OCI-M2 (cell line): ENCODE data around the gene HECTD4.
"Not testable (repeated sequence)": the region's sequence is repeated elsewhere in the genome, so short reads cannot be mapped to it uniquely, and the experiment has no call there.

Source experiments
- DNase-seq: peaks from one replicate; lab custom pipeline; 2025; ENCODE audit not compliant: unreplicated experiment; lab: John Stamatoyannopoulos, UW

HECTD4 gene

DNA sequence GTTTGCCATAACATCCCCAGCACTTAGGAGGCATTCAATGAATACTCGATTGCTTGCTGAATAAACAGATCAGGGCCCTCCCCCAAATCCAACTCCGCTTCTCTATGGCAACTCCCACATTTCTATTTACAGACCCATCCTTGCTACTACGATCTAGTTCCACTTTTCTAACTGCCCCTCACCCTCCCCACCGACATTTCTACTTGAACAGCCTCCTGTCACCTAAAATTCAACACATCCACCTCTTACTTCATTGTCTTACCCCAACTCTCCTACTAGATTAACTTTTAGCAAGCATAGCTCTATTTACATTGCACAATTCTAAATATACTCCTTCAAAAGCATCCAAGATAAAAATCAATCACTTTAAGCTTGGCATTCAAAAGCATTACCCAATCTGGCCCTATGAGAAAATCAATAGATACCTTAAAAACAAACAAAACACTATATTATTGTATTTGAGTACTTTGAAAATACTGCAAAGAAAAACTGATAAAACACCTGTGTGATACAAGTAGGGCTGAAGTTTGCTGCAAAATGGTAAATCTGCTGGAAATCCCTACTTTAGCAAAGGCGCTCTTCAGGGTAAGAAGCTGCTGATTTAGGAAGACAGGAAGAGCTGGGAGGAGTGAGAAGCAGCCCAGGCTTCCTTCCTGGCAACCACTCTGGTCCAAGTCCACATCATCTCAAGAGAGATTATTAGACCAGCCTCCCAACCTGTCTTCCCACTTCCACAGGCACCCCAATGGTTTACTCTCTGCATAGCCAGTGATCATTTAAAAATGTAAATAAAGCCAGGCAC, 96.4 kb downstream of the HECTD4 start:
- no peak for DNase-seq

DNA sequence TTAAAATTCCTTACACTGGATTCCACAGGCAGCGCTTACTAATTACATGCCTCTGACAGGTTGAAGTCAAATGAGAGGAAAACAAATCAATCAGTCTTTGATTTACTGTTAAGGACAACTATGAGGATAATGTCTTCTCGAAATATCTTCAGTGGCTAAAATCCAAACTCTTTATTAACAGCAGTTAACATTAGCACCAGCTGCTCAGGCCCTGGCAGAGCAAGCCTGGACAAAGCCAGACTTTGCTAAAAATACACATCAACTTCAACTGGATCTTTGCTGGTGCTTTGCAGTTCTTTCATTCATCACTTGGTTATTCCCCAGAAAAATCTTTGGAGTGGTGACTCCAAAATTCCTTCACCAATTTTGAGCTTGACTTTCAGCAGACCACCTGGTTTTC, 98.7 kb downstream of the HECTD4 start:
- DNase-seq: no peak

GRCh38 chr12:112282920-112283319, 99.3 kb downstream of the HECTD4 start:
- DNase-seq: no peak

DNA sequence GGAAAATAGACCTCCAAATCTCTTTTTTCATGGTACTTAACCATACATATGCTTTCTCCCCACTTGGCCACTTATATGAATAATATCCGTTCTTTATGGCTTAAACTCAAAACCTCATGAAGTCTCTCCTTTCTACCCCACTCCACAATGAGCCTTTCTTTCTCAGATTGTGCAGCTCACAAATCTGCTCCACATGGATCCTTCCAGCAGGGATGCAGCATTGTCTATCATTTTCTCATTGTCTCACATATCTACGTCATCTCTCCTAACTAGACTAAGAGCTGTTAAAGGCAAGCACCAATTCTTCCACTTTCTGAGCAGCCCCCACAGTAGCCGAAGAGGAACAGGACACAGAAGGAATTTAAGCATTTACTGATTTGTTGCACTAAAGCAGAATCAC, 106.4 kb downstream of the HECTD4 start:
- DNase-seq: no peak

DNA sequence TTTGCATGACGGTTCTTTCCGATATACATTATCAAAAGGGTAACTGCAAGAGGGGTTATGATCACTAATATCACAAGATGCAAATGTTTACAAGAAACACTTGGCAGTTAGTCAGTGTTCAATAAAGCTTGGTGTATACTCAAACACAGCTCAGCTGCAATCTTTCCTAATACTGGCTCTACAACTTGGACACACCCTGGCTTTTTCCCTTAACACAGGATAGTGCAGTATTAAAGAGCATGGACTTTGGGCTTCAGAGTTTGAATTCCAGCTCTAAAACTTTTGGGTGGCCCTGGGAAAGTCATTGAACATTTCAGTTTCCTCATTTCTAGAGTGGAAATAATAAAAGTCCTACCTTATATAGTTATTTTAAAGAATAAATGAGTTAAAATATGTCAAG, 107.0 kb downstream of the HECTD4 start:
- no peak for DNase-seq

DNA sequence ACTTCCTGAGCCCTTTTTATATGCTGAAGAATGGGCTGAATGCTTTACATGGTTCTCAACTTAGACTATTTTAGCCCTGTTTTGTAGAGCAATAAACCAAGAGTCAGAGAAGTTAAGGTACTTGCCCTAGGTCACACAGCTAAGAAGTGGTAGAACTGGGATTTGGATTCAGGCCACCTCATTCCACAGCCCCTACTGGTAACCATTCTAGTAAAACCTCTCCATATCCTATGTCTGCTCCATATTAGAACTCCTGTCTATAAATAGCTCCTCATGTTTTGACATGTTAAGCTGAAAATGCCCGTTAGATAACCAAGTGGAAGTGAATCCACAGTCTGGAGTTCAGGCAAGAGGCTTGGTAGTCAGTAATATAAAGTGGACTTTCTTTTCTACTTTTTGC, 111.6 kb downstream of the HECTD4 start:
- DNase-seq: no peak

- no peak for DNase-seq
Observed at GRCh38 chr12:112266473-112266872, 115.8 kb downstream of the HECTD4 start.

DNA sequence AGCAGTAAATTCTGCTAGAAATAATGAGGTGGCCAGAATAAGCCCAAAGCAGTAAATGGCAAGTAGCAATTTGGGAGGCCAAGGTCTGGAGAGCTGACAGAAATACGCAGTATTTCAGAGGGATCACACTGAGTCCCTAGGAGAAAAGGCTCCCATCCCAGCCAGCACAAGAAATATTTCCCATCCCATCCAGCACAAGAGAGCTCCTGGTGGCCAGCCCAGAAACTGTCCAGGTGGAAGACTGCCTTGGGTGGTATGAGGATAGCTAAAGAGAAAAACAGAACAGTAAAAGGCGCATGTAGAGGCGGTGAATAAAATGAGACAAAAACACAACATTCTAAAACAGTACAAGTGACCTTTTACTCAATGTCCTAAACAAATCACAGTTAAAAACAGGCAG, 120.7 kb downstream of the HECTD4 start:
- no peak for DNase-seq

DNA sequence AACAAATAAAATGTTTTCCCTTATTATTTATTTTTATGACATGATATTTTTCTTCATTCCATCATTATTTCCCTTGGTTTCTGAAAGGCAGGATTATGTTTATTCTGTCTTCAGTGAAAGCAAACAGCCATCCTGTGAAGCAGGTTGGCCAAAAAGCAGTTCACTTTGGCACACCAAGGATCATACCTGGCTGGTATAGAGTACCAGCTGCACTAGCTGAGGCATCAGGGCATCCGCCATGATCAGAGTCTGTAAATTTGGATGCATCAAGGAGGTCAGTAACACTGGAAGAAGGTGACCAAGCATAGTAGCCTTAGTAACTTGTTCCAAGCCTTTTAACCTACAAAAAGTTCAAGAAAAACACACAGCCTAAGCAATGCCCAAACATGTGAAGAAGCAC, 123.3 kb downstream of the HECTD4 start:
- no peak for DNase-seq

- no peak for DNase-seq
Observed at GRCh38 chr12:112256780-112257179, 125.5 kb downstream of the HECTD4 start.

DNA sequence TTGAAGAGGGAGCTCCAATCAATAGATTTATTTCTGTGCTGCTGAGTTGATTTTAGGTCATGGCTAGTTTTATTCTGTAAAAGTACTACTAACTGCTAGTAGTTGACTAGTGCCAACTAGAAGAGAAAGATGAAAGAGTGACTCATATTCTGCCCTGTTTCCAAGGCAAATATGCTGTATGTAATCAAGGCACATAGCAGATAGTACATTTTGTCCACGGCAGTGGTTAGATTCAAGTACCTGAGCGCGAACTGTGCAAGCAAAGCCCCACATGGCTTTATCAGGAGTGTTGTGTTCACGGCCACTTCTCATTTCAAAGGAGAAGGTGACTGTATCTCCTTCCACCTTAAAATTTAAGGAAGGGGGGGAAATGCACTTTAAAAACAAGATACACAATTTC, 130.0 kb downstream of the HECTD4 start:
- DNase-seq: no peak

- not testable (repeated sequence) for DNase-seq
Observed at GRCh38 chr12:112244902-112245301, 137.3 kb downstream of the HECTD4 start.

DNA sequence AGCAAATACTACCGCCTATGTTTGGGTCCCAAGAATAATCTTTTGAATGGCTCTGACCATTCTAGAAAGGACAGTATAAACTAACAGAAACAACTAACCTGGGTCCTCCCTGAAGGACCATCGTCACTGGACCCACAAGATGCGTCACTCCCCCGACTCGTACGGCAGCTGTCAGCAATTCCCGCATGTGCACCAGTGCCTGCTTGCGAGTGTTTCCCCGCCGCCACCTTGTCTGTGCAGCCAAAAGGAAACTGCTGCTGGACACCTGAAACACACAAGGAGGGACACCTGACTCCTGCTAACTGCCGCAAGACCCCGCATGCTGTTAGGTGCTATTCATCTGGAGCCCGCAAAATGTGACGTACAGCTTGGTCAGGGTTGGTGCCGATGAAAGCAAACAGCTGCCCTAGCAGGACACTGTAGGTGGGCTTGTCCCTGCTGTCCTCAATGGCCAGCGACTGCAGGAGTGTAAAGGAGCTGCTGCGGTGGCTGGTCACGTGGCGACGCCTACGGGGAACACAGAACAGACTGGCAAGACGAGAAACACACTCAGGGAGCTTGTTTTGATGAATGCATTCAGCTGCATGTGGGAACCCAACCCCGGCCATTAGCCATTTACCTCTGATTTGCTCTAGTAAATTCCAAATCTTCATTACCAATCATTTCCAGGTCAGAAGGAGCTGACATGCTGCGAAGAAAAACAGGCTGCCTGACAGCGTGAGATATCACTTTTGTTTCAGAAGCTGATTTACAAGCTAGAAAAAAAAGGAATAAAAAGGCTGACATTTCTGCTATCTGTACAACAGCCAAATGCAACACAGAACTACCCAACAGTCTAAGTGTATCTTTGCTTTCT, 138.7 kb downstream of the HECTD4 start:
- DNase-seq: no peak

DNA sequence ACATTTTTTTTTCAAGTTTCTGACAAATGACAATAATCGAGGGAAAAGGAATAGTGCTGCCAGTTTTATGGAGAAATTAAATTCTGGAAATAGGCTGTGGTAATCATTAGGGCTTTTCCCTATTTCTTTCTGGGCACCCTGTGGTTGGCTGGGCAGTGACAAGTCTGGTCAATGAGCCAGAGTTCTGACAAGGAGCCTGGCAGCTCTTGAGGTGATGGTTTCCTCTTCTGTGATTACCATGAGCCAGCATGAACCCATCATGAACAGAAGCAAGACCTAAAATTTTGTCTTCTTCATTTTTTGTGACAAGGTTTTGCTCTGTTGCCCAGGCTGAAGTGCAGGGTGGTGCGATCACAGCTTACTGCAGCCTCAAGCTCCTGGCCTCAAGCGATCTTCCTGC, 141.1 kb downstream of the HECTD4 start:
- DNase-seq: no peak

- DNase-seq: no peak
Observed at GRCh38 chr12:112239881-112240280, 142.3 kb downstream of the HECTD4 start.

- no peak for DNase-seq
Observed at GRCh38 chr12:112239020-112239419, 143.2 kb downstream of the HECTD4 start.

- no peak for DNase-seq
Observed at GRCh38 chr12:112238441-112238840, 143.8 kb downstream of the HECTD4 start.

DNA sequence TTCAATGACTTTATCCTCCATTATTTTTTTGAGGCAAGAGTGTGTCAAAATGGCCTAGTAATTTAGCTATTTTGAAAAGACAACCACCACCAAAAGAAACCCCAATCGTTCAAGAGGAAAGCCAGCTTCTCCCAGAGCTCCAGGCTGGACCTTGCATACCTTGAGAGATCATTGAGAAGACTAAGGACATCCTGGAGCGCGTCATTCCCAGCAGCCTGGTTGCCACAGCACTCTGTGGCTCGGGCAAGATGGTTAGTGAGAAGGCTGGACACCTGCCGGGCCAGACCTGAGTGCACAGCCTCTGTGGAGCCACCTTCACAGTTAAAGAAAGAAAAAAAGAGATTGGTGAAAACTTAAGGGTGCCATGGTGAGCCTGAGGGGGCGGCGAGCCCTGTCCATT, 145.4 kb downstream of the HECTD4 start:
- DNase-seq: no peak

DNA sequence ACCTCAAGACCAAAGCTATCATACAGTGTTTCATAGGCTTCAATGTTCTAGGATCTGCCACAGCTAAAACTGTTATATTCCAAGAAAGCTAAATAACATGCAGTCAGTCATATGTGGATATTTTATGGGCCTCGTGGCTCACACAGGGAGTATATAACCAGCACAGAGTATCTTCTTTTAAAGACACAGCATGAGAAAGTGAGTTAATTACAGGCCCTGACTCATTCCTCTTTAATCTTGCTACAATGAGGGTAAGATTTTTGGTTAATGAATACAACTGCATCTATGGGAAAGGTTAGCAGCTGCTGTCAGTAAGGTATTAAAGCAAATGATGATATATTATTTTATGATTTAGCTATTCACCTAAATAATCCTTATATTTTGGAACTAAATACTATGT, 145.8 kb downstream of the HECTD4 start:
- DNase-seq: no peak

DNA sequence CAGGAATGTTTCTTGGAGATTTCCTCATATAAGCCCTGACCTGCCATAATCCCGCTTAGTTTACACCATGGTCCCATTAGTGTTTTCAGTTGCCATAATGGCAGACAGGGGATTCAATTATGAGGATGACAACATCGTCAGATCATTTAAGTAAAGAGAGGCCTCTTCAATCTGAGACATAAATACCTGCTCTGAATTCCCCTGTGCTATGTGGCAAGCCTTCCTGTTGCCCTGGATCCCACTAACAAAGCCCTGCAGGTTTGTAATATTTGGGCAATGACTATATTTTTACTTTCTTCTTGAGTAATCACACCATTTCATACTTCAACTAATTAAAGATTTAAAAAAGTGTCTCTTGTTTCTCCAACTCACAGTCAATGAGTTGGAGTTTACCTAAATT, 147.9 kb downstream of the HECTD4 start:
- no peak for DNase-seq

GRCh38 chr12:112233242-112233641, 149.0 kb downstream of the HECTD4 start:
- no peak for DNase-seq

GRCh38 chr12:112230136-112230535, 152.1 kb downstream of the HECTD4 start:
- DNase-seq: no peak
